SK-N-SH (cell line): Measurements from ENCODE around the gene KLHL20. TPM values are rescaled to one million over a fixed set of nuclear protein-coding genes. Genes with fewer than 3 reads are reported as not detected.

Experiments used
- CTCF ChIA-PET: fragments of 300-600, 350-600 bp; formaldehyde crosslinking; extraction: SDS; loops from one replicate; lab custom pipeline; 2021; lab: Yijun Ruan, JAX
- POLR2A ChIA-PET: fragments of 350-600 bp; sonication (Branson Sonifier 250); formaldehyde crosslinking; extraction: SDS; loops from one replicate; lab custom pipeline; 2020; ENCODE audit warnings: antibody characterized with exemption, inconsistent platforms; lab: Yijun Ruan, JAX
- DNase-seq: peaks from one replicate; pipeline ENCODE4 v3.0.0; 2012
- H2AFZ ChIP-seq: fragments of 200-600 bp; sonication (generic); 2 replicates; pipeline ENCODE4 v1.8.1; 2016; ENCODE audit warnings: antibody characterized with exemption, mild to moderate bottlenecking, low read depth
- H3F3A ChIP-seq: fragments of 200-600 bp; sonication (generic); replicated peaks from 2 replicates; pipeline ENCODE3; 2016; ENCODE audit warnings: antibody characterized with exemption, mild to moderate bottlenecking; ENCODE audit not compliant: insufficient read depth
- H3K27ac ChIP-seq, 2 experiments: fragments of 200-500 bp in 1 of 2; fragments of 200-600 bp in 1 of 2; sonication (Bioruptor generic) in 1 of 2; sonication (generic), shearing (Covaris generic) in 1 of 2; 2 replicates each; pipeline versions ENCODE4 v1.5.1 to v1.6.1; 2014 to 2016; ENCODE audit warnings: low read depth in 2 of 2, inconsistent platforms in 1 of 2, low read length in 1 of 2, mild to moderate bottlenecking in 1 of 2, mixed read lengths in 1 of 2
- H3K27me3 ChIP-seq: fragments of 200-600 bp; sonication (generic), shearing (Covaris generic); 2 replicates; pipeline ENCODE4 v1.6.1; 2016; ENCODE audit warnings: mixed run types; ENCODE audit not compliant: insufficient read depth
- H3K36me3 ChIP-seq, 2 experiments: fragments of 200-500 bp in 1 of 2; fragments of 200-600 bp in 1 of 2; sonication (Bioruptor generic) in 1 of 2; sonication (generic) in 1 of 2; replicated peaks in 1 of 2; 2 replicates each; pipeline versions ENCODE3 to v1.5.1; 2014 to 2016; ENCODE audit warnings: low read length in 1 of 2, mild to moderate bottlenecking in 1 of 2; ENCODE audit not compliant: insufficient read depth in 2 of 2, control insufficient read depth in 1 of 2
- H3K4me1 ChIP-seq, 2 experiments: fragments of 200-500 bp in 1 of 2; fragments of 200-600 bp in 1 of 2; sonication (Bioruptor generic) in 1 of 2; sonication (generic), shearing (Covaris generic) in 1 of 2; 2 replicates each; pipeline versions ENCODE4 v1.5.1 to v1.6.1; 2014 to 2016; ENCODE audit warnings: low read depth in 1 of 2, low read length in 1 of 2, mixed run types in 1 of 2; ENCODE audit not compliant: insufficient read depth in 2 of 2, control insufficient read depth in 1 of 2
- H3K4me2 ChIP-seq: fragments of 200-600 bp; sonication (generic), shearing (Covaris generic); 2 replicates; pipeline ENCODE4 v1.6.1; 2017; ENCODE audit warnings: mixed run types
- H3K4me3 ChIP-seq, 2 experiments: fragments of 200-500 bp in 1 of 2; fragments of 200-600 bp in 1 of 2; sonication (Bioruptor generic) in 1 of 2; sonication (generic), shearing (Covaris generic) in 1 of 2; 2 replicates each; pipeline versions ENCODE4 v1.5.1 to v1.8.1; 2014 to 2016; ENCODE audit warnings: low read depth in 2 of 2, inconsistent platforms in 1 of 2, low read length in 1 of 2, mild to moderate bottlenecking in 1 of 2, mixed read lengths in 1 of 2, moderate library complexity in 1 of 2
- H3K79me2 ChIP-seq: fragments of 200-600 bp; sonication (generic); 2 replicates; pipeline ENCODE4 v1.8.1; 2017; ENCODE audit warnings: mild to moderate bottlenecking; ENCODE audit not compliant: insufficient read depth
- H3K9ac ChIP-seq: fragments of 200-600 bp; sonication (generic); 2 replicates; pipeline ENCODE4 v1.6.1; 2017; ENCODE audit warnings: mixed run types
- H3K9me2 ChIP-seq: fragments of 200-600 bp; sonication (generic); 2 replicates; pipeline ENCODE4 v1.6.1; 2017; ENCODE audit warnings: mixed run types
- H3K9me3 ChIP-seq: fragments of 200-600 bp; sonication (generic); 2 replicates; pipeline ENCODE4 v1.6.1; 2017; ENCODE audit warnings: mixed run types, mild to moderate bottlenecking, moderate library complexity
- H4K20me1 ChIP-seq: fragments of 200-600 bp; sonication (generic); 2 replicates; pipeline ENCODE4 v1.6.1; 2017; ENCODE audit warnings: mild to moderate bottlenecking, mixed run types; ENCODE audit not compliant: insufficient read depth
- CHD2 ChIP-seq: fragments of 150-350 bp; IDR thresholded peaks from 2 replicates; pipeline ENCODE4 v1.6.1; 2018; ENCODE audit warnings: low read length; ENCODE audit not compliant: partially characterized antibody
- FOSL2 ChIP-seq: IDR thresholded peaks from 2 replicates; pipeline ENCODE4 v1.4.0; 2012; ENCODE audit warnings: low read depth, mild to moderate bottlenecking, moderate library complexity, borderline replicate concordance
- FOXJ3 ChIP-seq: sonication (generic); formaldehyde crosslinking; IDR thresholded peaks from 2 replicates; pipeline ENCODE4 v1.5.1; 2020; ENCODE audit warnings: mild to moderate bottlenecking, missing genetic modification reagents
- FOXM1 ChIP-seq: IDR thresholded peaks from 2 replicates; pipeline ENCODE4 v1.4.0; 2012; ENCODE audit warnings: low read depth, mild to moderate bottlenecking
- MEF2A ChIP-seq: IDR thresholded peaks from 2 replicates; pipeline ENCODE4 v1.4.0; 2012; ENCODE audit warnings: low read depth, borderline replicate concordance
- NFIC ChIP-seq: IDR thresholded peaks from 2 replicates; pipeline ENCODE4 v1.4.0; 2012; ENCODE audit warnings: borderline replicate concordance
- RXRA ChIP-seq: IDR thresholded peaks from 2 replicates; pipeline ENCODE4 v1.4.0; 2012; ENCODE audit warnings: low read depth, mild to moderate bottlenecking, borderline replicate concordance
- SMC3 ChIP-seq: IDR thresholded peaks from 2 replicates; pipeline ENCODE4 v1.6.1; 2012; ENCODE audit warnings: low read depth, low read length, improper control_type of control experiment
- TEAD4 ChIP-seq: IDR thresholded peaks from 2 replicates; pipeline ENCODE4 v1.4.0; 2012; ENCODE audit warnings: mild to moderate bottlenecking, borderline replicate concordance; ENCODE audit not compliant: insufficient read depth
- ZBTB33 ChIP-seq: IDR thresholded peaks from 2 replicates; pipeline ENCODE4 v1.4.0; 2012; ENCODE audit warnings: low read depth, borderline replicate concordance
- WGBS: methylation state at CpG from one replicate; pipeline ENCODE4 v1.1.6; 2017; ENCODE audit warnings: low lambda C conversion rate; 5-methylcytosine and 5-hydroxymethylcytosine counted together
- polyA plus RNA-seq, 3 experiments: library from polyadenylated mRNA; depleted of rRNA; stranded (reverse); fragments of >200 nt; gene quantifications; 2 replicates each; pipeline ENCODE4 v1.2.3, GENCODE V29; 2012
- TF ChIP-seq, protein P1 (sequence below): fragments of 150-350 bp; IDR thresholded peaks from 2 replicates; pipeline ENCODE4 v1.6.1; 2016; ENCODE audit warnings: mild to moderate bottlenecking, low read depth, low read length
- TF ChIP-seq, protein P2 (sequence below): IDR thresholded peaks from 2 replicates; pipeline ENCODE4; 2012

KLHL20 gene
- polyA plus RNA-seq, 1 of the 3 experiments (the other 2 are of a cell fraction) = 14.0 TPM

GRCh38 chr1:173824315-173825081 lies 109.7 kb downstream of the KLHL20 start, which contains the start of the genes CENPL and DARS2 (continued):
- TF ChIP-seq TEAD4 = no peak
- TF ChIP-seq MEF2A = no peak
- no peak for TF ChIP-seq FOSL2
- TF ChIP-seq FOXM1 = peak; percentile 44; the same call in 1 of the 2 replicates
- no peak for TF ChIP-seq SMC3
- TF ChIP-seq, protein P1, sequence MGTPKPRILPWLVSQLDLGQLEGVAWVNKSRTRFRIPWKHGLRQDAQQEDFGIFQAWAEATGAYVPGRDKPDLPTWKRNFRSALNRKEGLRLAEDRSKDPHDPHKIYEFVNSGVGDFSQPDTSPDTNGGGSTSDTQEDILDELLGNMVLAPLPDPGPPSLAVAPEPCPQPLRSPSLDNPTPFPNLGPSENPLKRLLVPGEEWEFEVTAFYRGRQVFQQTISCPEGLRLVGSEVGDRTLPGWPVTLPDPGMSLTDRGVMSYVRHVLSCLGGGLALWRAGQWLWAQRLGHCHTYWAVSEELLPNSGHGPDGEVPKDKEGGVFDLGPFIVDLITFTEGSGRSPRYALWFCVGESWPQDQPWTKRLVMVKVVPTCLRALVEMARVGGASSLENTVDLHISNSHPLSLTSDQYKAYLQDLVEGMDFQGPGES = no peak
- TF ChIP-seq CHD2 = peak; percentile 69
- TF ChIP-seq ZBTB33 = no peak; the same call in 1 of the 2 replicates

DNA sequence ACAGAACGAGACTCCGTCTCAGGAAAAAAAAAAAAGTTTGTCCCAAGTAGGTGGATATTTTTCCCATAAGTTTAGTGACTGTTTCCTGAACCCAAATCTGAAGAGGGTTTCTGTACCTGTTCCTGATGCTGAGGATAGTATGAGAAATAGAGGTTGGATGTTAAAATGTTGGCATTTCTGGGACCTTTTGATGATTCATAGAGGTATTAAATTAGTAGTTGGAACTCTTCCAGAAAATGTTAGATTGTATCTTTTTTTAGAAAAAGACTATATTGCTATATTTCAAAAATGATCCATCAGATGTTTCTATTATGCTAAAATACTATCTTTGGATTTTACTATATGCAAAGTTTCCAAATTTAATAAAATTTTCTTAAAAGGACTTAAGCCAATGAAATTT lies 112.8 kb downstream of the KLHL20 start:
- DNase-seq = no peak
- Histone ChIP-seq H3K9ac (no peak overlapping the region), H3K9me3 (no peaks in the 10 kb centered on the region), H3K4me1 (peaks cover 10 to 11% of the 10 kb centered on the region in 2 experiments; a peak in 3 of 4 replicates), H3K4me3 (no peak overlapping the region), H4K20me1 (no peaks in the 10 kb centered on the region), H3K79me2 (peaks cover 36% of the 10 kb centered on the region), H3F3A (peaks cover 16% of the 10 kb centered on the region), H3K27me3 (no peaks in the 10 kb centered on the region), H3K27ac (no peak overlapping the region), H3K4me2 (0 out of 2 replicates have a peak overlapping the region, but pooled peaks have one; percentile 16), H3K36me3 (peaks cover 18 to 20% of the 10 kb centered on the region in 2 experiments), H2AFZ (no peak overlapping the region), H3K9me2 (no peaks in the 10 kb centered on the region)
- ChIA-PET CTCF (interaction anchor here (1.0 to 1.1 kb wide), 2 partner anchors 22 to 246 kb away, joined by 3 read pairs; no protein-coding TSS in a partner anchor), POLR2A (interaction anchor here (1.0 kb wide), 1 partner anchor 41 kb away, joined by 3 read pairs; the partner anchor contains the start of gene ZBTB37)
- 94% methylated on average over 2 of the region's 2 CpGs for WGBS
- TF ChIP-seq FOSL2 (no peak), ZBTB33 (no peak), NFIC (peak; percentile 43; the same call in 1 of the 2 replicates), RXRA (no peak), FOXJ3 (CRISPR knock-in tag) (no peak)
- TF ChIP-seq, protein P2, sequence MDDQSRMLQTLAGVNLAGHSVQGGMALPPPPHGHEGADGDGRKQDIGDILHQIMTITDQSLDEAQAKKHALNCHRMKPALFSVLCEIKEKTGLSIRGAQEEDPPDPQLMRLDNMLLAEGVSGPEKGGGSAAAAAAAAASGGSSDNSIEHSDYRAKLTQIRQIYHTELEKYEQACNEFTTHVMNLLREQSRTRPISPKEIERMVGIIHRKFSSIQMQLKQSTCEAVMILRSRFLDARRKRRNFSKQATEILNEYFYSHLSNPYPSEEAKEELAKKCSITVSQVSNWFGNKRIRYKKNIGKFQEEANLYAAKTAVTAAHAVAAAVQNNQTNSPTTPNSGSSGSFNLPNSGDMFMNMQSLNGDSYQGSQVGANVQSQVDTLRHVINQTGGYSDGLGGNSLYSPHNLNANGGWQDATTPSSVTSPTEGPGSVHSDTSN = no peak
